Spleen (tissue), 13 donors: ENCODE measurements around the gene KRTAP5-7. TPM values are rescaled to one million over a fixed set of nuclear protein-coding genes. Genes with fewer than 3 reads are reported as not detected.
"Not testable (repeated sequence)": the region's sequence is repeated elsewhere in the genome, so short reads cannot be mapped to it uniquely, and the experiment has no call there.

Experiments used
- DNase-seq: peaks from one replicate; pipeline ENCODE4 v3.0.0-alpha.2; 2020
- H3K27ac ChIP-seq, 8 donors: fragments of 200-600 bp; sonication (generic) in 7 of 8; 1 replicate in 4 of 8; 2 replicates in 4 of 8; pipeline versions ENCODE4 v1.5.0 to v1.8.0; 2016 to 2021; ENCODE audit warnings: inconsistent platforms in 4 of 8, mild to moderate bottlenecking in 4 of 8, moderate library complexity in 1 of 8
- H3K27me3 ChIP-seq, 7 donors: fragments of 200-600 bp; sonication (generic) in 6 of 7; replicated peaks in 1 of 7; 1 replicate in 4 of 7; 2 replicates in 3 of 7; pipeline versions ENCODE4 v1.5.0 to v1.8.0; 2016 to 2021; ENCODE audit warnings: inconsistent platforms in 3 of 7, mild to moderate bottlenecking in 1 of 7
- H3K36me3 ChIP-seq, 6 donors: fragments of 200-600 bp; sonication (generic) in 5 of 6; 1 replicate in 4 of 6; 2 replicates in 2 of 6; pipeline versions ENCODE4 v1.5.0 to v1.8.0; 2016 to 2021; ENCODE audit warnings: inconsistent platforms in 2 of 6
- H3K4me1 ChIP-seq, 6 donors: fragments of 200-600 bp; sonication (generic) in 5 of 6; 1 replicate in 3 of 6; 2 replicates in 3 of 6; pipeline versions ENCODE4 v1.5.0 to v1.8.0; 2016 to 2021; ENCODE audit warnings: inconsistent platforms in 3 of 6
- H3K4me3 ChIP-seq, 8 donors: fragments of 200-600 bp; sonication (generic) in 7 of 8; 1 replicate in 4 of 8; 2 replicates in 4 of 8; pipeline versions ENCODE4 v1.5.0 to v1.8.0; 2016 to 2021; ENCODE audit warnings: inconsistent platforms in 4 of 8, mild to moderate bottlenecking in 4 of 8, moderate library complexity in 2 of 8
- H3K9me3 ChIP-seq, 8 donors: fragments of 200-600 bp; sonication (generic) in 7 of 8; 1 replicate in 4 of 8; 2 replicates in 4 of 8; pipeline versions ENCODE4 v1.5.0 to v1.8.0; 2016 to 2021; ENCODE audit warnings: inconsistent platforms in 4 of 8
- CTCF ChIP-seq, 11 experiments: fragments of 200-600 bp in 7 of 11; fragments of 450-650 bp in 4 of 11; sonication (generic) in 4 of 11; IDR thresholded peaks in 8 of 11; conservative IDR thresholded peaks in 3 of 11; 1 replicate in 7 of 11; 2 replicates in 4 of 11; pipeline versions ENCODE4 v1.4.0 to v1.8.0; 2016 to 2021; ENCODE audit warnings: antibody characterized with exemption in 11 of 11, inconsistent platforms in 4 of 11, mild to moderate bottlenecking in 1 of 11
- POLR2A ChIP-seq, 3 donors: fragments of 450-650 bp; IDR thresholded peaks; one replicate each; pipeline ENCODE4 v1.5.1; 2017; ENCODE audit warnings: antibody characterized with exemption in 3 of 3, mild to moderate bottlenecking in 1 of 3
- POLR2AphosphoS5 ChIP-seq, 3 donors: sonication (generic); formaldehyde crosslinking; IDR thresholded peaks; one replicate each; pipeline ENCODE4 v1.5.1; 2017; ENCODE audit warnings: antibody characterized with exemption in 3 of 3
- WGBS, 5 donors: extraction: QIAGEN DNeasy Blood & Tissue Kit in 3 of 5; methylation state at CpG; one replicate each; pipeline versions ENCODE4 v1.1.5 to v1.1.7; 2013 to 2018; 5-methylcytosine and 5-hydroxymethylcytosine counted together
- intact Hi-C: fragments of 100-400 bp; cut with DNase I; formaldehyde crosslinking; loops from one replicate; pipeline ENCODE4 v1.15.0; 2023; ENCODE audit warnings: low total_unique reads
- long read RNA-seq, 2 donors: transcript quantifications; one replicate each; lab custom pipeline, GENCODE V29; 2026
- polyA plus RNA-seq, 3 donors: library from polyadenylated mRNA; stranded (reverse); fragments of 200-250 nt; gene quantifications; one replicate each; pipeline ENCODE4 v1.2.1, GENCODE V29; 2013
- total RNA-seq, 7 donors: library from RNA; depleted of rRNA in 3 of 7; stranded (reverse); fragments of >200 nt in 3 of 7; fragmentation: NEBNext Ultra II Directional in 4 of 7; extraction: Animal tissue kit (Norgen Biotek cat#: 25700) in 4 of 7; gene quantifications; one replicate each; pipeline versions ENCODE4 v1.1.0 to v1.2.1, GENCODE V29; 2016 to 2021
- donor health status: healthy with polysubstance abuse.
- donor health status: DM: no; HTN: no; CAD: no; lungs with moderate emphysema.
- donor health status: DM: no; HTN: no; CAD: no.
- donor health status: Bipolar disorder and iron deficiency.
- donor health status: healthy.
- donor health status: DM: no; HTN: no; CAD: no.
- donor health status: DM: yes; HTN: yes; CAD: no.

Gene KRTAP5-7
- total RNA-seq = under 1 TPM in 3 of 7 donors, not detected in 4; 0.37 to 0.72 (median 0.70) TPM
- polyA plus RNA-seq = under 1 TPM in 1 of 3 donors, not detected in 2; 0.13 TPM
- long read RNA-seq, donor 1 = 0 reads
- long read RNA-seq, donor 2 = 0 reads

- DNase-seq, H3K9me3 ChIP-seq, H3K36me3 ChIP-seq, H3K27me3 ChIP-seq, intact Hi-C loops, H3K4me3 ChIP-seq, H3K27ac ChIP-seq, H3K4me1 ChIP-seq: not testable (repeated sequence)
- WGBS, 5 donors = 45 to 59% (median 48%) methylated on average over 7 to 10 of the region's 10 CpGs
Observed at GRCh38 chr11:71526796-71527575, at the start of gene KRTAP5-7. KRTAP5-7 (plus strand) TSS chr11:71527267; CDS start chr11:71527301, 34 bp downstream.

- peaks cover under 1 to 100% (median 93%) of the 10 kb centered on the region in 6 donors for H3K36me3 ChIP-seq
- peak; percentile 44 for DNase-seq
- H3K9me3 ChIP-seq = no peaks in the 10 kb centered on the region
- peak in 2 of 3 donors; percentile 28 to 38 for TF ChIP-seq POLR2AphosphoS5 (IDR thresholded peaks at IDR 0.05)
- TF ChIP-seq POLR2A (IDR thresholded peaks at IDR 0.05) = no peak
- intact Hi-C loops = no loop called here
- H3K4me1 ChIP-seq = peaks cover 0 to 17% (median 7%) of the 10 kb centered on the region in 6 donors
- no peaks in the 10 kb centered on the region for H3K27me3 ChIP-seq
- no peak overlapping the region for H3K4me3 ChIP-seq
- WGBS, 5 donors = 62 to 75% (median 71%) methylated on average over 25 of the region's 25 CpGs
- H3K27ac ChIP-seq = peak overlapping the region in 5 of 8 donors; percentile 11 to 50 (median 28)
Observed at GRCh38 chr11:71477641-71478527, 49.2 kb upstream of the KRTAP5-7 start.

GRCh38 chr11:71478528-71478840 lies 48.6 kb upstream of the KRTAP5-7 start:
- Histone ChIP-seq H3K4me3 (no peak overlapping the region), H3K9me3 (no peaks in the 10 kb centered on the region), H3K36me3 (peaks cover 0 to 100% (median 93%) of the 10 kb centered on the region in 6 donors), H3K27ac (peak overlapping the region in 4 of 8 donors; percentile 11 to 50 (median 23)), H3K27me3 (no peaks in the 10 kb centered on the region), H3K4me1 (peaks cover 0 to 17% (median 7%) of the 10 kb centered on the region in 6 donors)
- WGBS, 5 donors = 77 to 90% (median 83%) methylated on average over 11 of the region's 11 CpGs
- intact Hi-C loops = no loop called here
- TF ChIP-seq CTCF (IDR thresholded peaks at IDR 0.05 in 8 of 11, conservative IDR thresholded peaks at IDR 0.05 in 3 of 11) (no peak), POLR2AphosphoS5 (IDR thresholded peaks at IDR 0.05) (peak in 1 of 3 donors; percentile 58)
- DNase-seq = peak; percentile 68

GRCh38 chr11:71481101-71481960 lies 45.7 kb upstream of the KRTAP5-7 start:
- Histone ChIP-seq H3K36me3 (peaks cover 0 to 100% (median 93%) of the 10 kb centered on the region in 6 donors), H3K9me3 (no peaks in the 10 kb centered on the region), H3K4me1 (peaks cover 0 to 17% (median 7%) of the 10 kb centered on the region in 6 donors), H3K27ac (no peak overlapping the region), H3K27me3 (no peaks in the 10 kb centered on the region), H3K4me3 (no peak overlapping the region)
- DNase-seq = peak; percentile 52
- 91 to 96% (median 96%) methylated on average over 21 to 24 of the region's 24 CpGs for WGBS, 5 donors
- no peak for TF ChIP-seq CTCF (IDR thresholded peaks at IDR 0.05 in 8 of 11, conservative IDR thresholded peaks at IDR 0.05 in 3 of 11)
- TF ChIP-seq POLR2AphosphoS5 (IDR thresholded peaks at IDR 0.05) = no peak
- no peak for TF ChIP-seq POLR2A (IDR thresholded peaks at IDR 0.05)
- intact Hi-C loops = no loop called here
